ENCODE measurements around the gene MRPL53. TPM values are rescaled to one million over a fixed set of nuclear protein-coding genes. Genes with fewer than 3 reads are reported as not detected.
A peak's percentile ranks its signal among the peaks of the same experiment; 100 is the strongest.

Gene MRPL53
- polyA plus RNA-seq, 1 experiment, result 41.2 TPM

DNA sequence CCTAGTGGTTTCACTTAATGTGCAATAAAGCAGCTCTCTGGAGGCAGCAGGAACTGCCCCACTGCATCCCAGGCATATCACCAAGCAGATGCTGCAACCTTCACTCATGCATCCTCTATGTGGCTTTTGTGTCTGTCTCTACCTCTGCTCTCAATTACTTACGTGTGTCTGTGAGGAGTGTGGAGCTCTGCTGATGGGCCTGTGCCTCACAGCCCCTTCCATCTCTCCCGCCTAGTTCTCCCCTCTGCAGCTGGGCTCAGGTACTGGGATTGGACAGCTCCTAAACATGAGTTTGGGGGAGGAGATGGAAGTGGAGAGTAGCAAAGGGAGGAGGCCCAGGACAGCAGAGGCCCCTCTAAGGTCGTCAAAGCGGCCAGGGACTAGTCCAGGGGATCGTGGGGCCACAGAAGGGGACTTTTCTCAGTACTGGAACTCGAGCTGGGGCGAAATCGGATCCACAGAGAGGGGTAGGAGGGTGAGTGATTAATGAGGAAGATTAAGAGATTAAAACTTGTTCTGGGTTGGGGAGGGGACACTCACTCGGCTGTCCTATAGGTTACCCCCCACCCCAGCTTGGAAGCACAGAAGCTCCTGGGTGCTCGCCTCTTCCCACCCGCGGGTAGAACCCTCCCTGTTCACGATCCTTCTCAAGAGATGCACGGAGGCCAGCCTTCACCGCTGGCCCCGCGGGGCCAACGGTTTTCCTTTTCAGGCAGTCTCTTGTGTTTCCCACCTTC is 29.0 kb upstream of the MRPL53 start:
- ChIA-PET POLR2A (interaction anchor here (0.6 kb wide), 1 partner anchor 33 kb away, joined by 12 read pairs; no protein-coding TSS in a partner anchor), CTCF (interaction anchor here (1.1 to 2.9 kb wide), 2 partner anchors 18 to 19 kb away, joined by 3 to 13 read pairs; partner anchors contain the start of genes CCDC142 and TTC31)
- TF ChIP-seq, protein P1, sequence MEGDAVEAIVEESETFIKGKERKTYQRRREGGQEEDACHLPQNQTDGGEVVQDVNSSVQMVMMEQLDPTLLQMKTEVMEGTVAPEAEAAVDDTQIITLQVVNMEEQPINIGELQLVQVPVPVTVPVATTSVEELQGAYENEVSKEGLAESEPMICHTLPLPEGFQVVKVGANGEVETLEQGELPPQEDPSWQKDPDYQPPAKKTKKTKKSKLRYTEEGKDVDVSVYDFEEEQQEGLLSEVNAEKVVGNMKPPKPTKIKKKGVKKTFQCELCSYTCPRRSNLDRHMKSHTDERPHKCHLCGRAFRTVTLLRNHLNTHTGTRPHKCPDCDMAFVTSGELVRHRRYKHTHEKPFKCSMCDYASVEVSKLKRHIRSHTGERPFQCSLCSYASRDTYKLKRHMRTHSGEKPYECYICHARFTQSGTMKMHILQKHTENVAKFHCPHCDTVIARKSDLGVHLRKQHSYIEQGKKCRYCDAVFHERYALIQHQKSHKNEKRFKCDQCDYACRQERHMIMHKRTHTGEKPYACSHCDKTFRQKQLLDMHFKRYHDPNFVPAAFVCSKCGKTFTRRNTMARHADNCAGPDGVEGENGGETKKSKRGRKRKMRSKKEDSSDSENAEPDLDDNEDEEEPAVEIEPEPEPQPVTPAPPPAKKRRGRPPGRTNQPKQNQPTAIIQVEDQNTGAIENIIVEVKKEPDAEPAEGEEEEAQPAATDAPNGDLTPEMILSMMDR (IDR thresholded peaks at IDR 0.05; ENCODE audit: insufficient read depth, low read depth, low read length), result no peak
- Histone ChIP-seq H3K4me3 (ENCODE audit: low read depth, low read length) (no peak overlapping the region), H3K36me3 (ENCODE audit: control insufficient read depth, insufficient read depth, low read length) (peaks cover 11% of the 10 kb centered on the region), H3K27me3 (ENCODE audit: control insufficient read depth, insufficient read depth, low read length) (peaks cover 11% of the 10 kb centered on the region)
- DNase-seq (ENCODE audit: low read depth), result no peak

DNA sequence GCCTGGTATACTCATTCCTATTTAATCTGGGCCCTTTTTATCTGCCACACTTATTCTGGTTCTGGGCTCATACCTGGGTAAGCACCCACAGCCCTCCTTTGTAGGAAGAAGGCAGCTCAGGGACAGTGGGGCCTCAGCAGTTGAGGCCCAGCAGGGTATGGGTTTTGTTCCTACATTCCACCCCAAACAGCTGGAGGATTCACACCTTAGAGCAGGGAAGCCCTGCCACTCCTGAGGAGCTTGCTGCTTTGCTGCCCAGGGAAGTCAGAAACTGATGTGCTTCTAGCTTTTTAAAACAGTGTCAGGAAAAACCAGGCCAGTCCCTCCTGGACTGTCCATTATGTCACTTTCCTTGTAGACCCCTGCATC is 28.1 kb upstream of the MRPL53 start:
- ChIA-PET POLR2A (no interaction called here), CTCF (interaction anchor here (0.7 to 2.9 kb wide), 3 partner anchors 11 to 87 kb away, joined by 3 to 13 read pairs (median 3); partner anchors contain the start of genes CCDC142 and TTC31)

DNA sequence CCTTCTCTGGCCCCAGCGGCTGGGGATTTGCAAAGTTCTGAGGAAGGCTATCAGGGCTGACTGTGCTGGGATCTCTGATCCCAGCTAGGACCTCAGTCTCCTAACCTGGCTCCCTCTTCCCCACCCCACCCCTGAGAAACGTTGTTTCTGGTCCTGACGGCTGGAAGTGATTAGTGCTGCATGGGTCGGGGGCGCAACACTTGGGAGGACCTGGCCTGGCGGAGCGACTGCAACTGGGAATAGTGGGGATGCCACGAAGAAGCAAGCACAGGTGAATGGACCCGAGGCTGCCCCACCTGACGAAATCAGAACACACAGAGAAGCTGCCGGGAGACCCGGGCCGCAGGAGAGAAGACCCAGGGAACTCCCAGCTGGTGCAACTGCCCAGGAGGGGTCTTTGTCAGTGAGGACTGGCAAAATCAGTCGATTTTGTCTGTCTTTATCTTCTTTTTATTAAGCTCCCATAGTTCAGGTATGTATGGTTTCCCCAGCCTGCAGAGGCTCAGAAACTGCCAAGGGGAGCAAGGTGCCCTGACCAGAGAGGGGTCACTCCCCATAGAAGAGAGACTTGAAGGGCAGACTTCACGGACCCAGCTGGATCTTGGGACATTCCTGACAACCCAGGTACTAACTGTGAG is 27.6 kb upstream of the MRPL53 start:
- no peak for DNase-seq (ENCODE audit: low read depth)
- H3K36me3 ChIP-seq (ENCODE audit: control insufficient read depth, insufficient read depth, low read length), result peaks cover 2% of the 10 kb centered on the region
- no peak overlapping the region for H3K4me3 ChIP-seq (ENCODE audit: low read depth, low read length)
- ChIA-PET POLR2A (no interaction called here), CTCF (interaction anchor here (0.7 to 2.9 kb wide), 3 partner anchors 11 to 87 kb away, joined by 3 to 13 read pairs (median 3); partner anchors contain the start of genes CCDC142 and TTC31)
- TF ChIP-seq, protein P1 (IDR thresholded peaks at IDR 0.05; ENCODE audit: insufficient read depth, low read depth, low read length), result no peak
- peaks cover 11% of the 10 kb centered on the region for H3K27me3 ChIP-seq (ENCODE audit: control insufficient read depth, insufficient read depth, low read length)

More for the DNA sequence above, 28.1 kb upstream of the MRPL53 start:
- Histone ChIP-seq H3K4me3 (ENCODE audit: low read depth, low read length) (no peak overlapping the region), H3K36me3 (ENCODE audit: control insufficient read depth, insufficient read depth, low read length) (peaks cover 7% of the 10 kb centered on the region), H3K27me3 (ENCODE audit: control insufficient read depth, insufficient read depth, low read length) (peaks cover 11% of the 10 kb centered on the region)
- TF ChIP-seq, protein P1 (IDR thresholded peaks at IDR 0.05; ENCODE audit: insufficient read depth, low read depth, low read length), result no peak
- no peak for DNase-seq (ENCODE audit: low read depth)

DNA sequence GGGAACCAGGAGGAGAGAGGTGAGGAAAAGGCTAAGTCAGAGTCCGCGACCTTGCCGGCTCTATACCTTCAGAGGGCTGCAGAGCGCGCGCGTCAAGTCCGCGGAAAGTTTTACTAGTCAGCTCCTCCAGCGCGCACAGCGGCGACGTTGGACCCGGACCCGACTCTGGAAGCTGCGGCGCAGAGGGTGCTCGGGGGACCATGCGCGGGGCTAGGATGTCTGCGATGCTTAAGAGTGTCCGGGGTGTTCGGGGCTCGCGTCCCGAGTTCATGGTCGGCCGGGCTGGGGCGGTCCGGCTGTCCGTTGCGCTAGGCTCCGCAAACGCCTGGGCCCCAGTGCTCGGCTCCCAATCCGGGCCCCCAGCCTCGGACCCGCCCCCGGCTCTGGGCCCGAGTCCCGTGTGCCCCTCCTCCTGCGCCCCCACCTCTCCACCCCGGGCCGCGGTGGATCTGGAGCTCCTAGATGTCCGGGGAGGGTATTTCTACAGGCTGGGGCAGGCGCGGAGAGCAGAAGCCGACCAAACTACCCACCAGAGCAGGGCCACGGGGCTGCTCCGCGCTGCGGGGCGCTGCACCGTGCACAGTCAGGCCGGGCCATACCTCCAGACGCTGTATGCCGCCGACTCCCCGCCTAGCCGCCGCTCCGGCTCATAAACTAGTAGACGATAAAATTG is 26.9 kb upstream of the MRPL53 start, which contains the start of gene LBX2:
LBX2 (minus strand) TSS at position 337 of the 673 bp plus-strand sequence; CDS start at position 271, 66 bp downstream.
- ChIA-PET POLR2A (no interaction called here), CTCF (interaction anchor here (1.1 to 2.9 kb wide), 2 partner anchors 16 to 60 kb away, joined by 4 to 13 read pairs; partner anchors contain the start of genes CCDC142 and TTC31)
- TF ChIP-seq, protein P1 (IDR thresholded peaks at IDR 0.05; ENCODE audit: insufficient read depth, low read depth, low read length), result no peak

More for the DNA sequence above, 26.9 kb upstream of the MRPL53 start, which contains the start of gene LBX2:
- Histone ChIP-seq H3K4me3 (ENCODE audit: low read depth, low read length) (peak within 1 kb of the TSS; percentile 35), H3K27me3 (ENCODE audit: control insufficient read depth, insufficient read depth, low read length) (peaks cover 11% of the 10 kb centered on the region), H3K36me3 (ENCODE audit: control insufficient read depth, insufficient read depth, low read length) (no peaks in the 10 kb centered on the region)
- no peak for DNase-seq (ENCODE audit: low read depth)
